Stomach (tissue), 9 donors: ENCODE measurements around the gene YPEL4. TPM values are rescaled to one million over a fixed set of nuclear protein-coding genes. Genes with fewer than 3 reads are reported as not detected.

ENCODE experiments used
- DNase-seq, 2 donors: peaks; one replicate each; pipeline versions ENCODE4 v3.0.0 to v3.0.0-alpha.2; 2013 to 2019
- H3K27ac ChIP-seq, 5 donors: fragments of 200-600 bp in 4 of 5; sonication (generic) in 4 of 5; one replicate each; pipeline ENCODE4 v1.5.1; 2013 to 2019; ENCODE audit warnings: mild to moderate bottlenecking in 1 of 5, moderate library complexity in 1 of 5
- H3K27me3 ChIP-seq, 3 donors: fragments of 200-600 bp; sonication (generic); one replicate each; pipeline ENCODE4 v1.5.1; 2017 to 2019; ENCODE audit warnings: mixed run types in 1 of 3
- H3K36me3 ChIP-seq, 4 donors: fragments of 200-600 bp; sonication (generic); 1 replicate in 3 of 4; 2 replicates in 1 of 4; pipeline ENCODE4 v1.5.1; 2016 to 2019
- H3K4me1 ChIP-seq, 4 donors: fragments of 200-600 bp; sonication (generic); one replicate each; pipeline ENCODE4 v1.5.1; 2016 to 2019
- H3K4me3 ChIP-seq, 4 donors: fragments of 200-600 bp; sonication (generic) in 3 of 4; one replicate each; pipeline ENCODE4 v1.5.1; 2016 to 2019; ENCODE audit warnings: mild to moderate bottlenecking in 1 of 4
- H3K9me3 ChIP-seq, 4 donors: fragments of 200-600 bp; sonication (generic); one replicate each; pipeline ENCODE4 v1.5.1; 2016 to 2019
- CTCF ChIP-seq, 7 experiments: fragments of 450-650 bp in 4 of 7; fragments of 200-600 bp in 3 of 7; sonication (generic) in 3 of 7; IDR thresholded peaks; one replicate each; pipeline ENCODE4 v1.5.1; 2016 to 2019; ENCODE audit warnings: antibody characterized with exemption in 7 of 7, control low read depth in 2 of 7, mild to moderate bottlenecking in 1 of 7
- EP300 ChIP-seq: sonication (generic); formaldehyde crosslinking; IDR thresholded peaks from one replicate; pipeline ENCODE4 v1.6.1; 2017; ENCODE audit warnings: antibody characterized with exemption
- POLR2A ChIP-seq, 4 donors: fragments of 450-650 bp; IDR thresholded peaks; one replicate each; pipeline ENCODE4 v1.6.1; 2016; ENCODE audit warnings: antibody characterized with exemption in 4 of 4, control low read depth in 2 of 4, mild to moderate bottlenecking in 1 of 4, moderate library complexity in 1 of 4
- POLR2AphosphoS5 ChIP-seq, 3 donors: sonication (generic); formaldehyde crosslinking; IDR thresholded peaks; one replicate each; pipeline ENCODE4 v1.6.1; 2016; ENCODE audit warnings: antibody characterized with exemption in 3 of 3
- WGBS, 5 donors: extraction: QIAGEN DNeasy Blood & Tissue Kit in 3 of 5; methylation state at CpG; one replicate each; pipeline versions ENCODE4 v1.1.5 to v1.1.7; 2013 to 2018; 5-methylcytosine and 5-hydroxymethylcytosine counted together
- intact Hi-C: fragments of 100-400 bp; cut with DNase I; formaldehyde crosslinking; loops from one replicate; pipeline ENCODE4 v1.15.1; 2023; ENCODE audit warnings: low total_unique reads
- polyA plus RNA-seq, 3 donors: library from polyadenylated mRNA; stranded (reverse); fragments of 200-250 nt; gene quantifications; one replicate each; pipeline ENCODE4 v1.2.3, GENCODE V29; 2013
- total RNA-seq, 5 donors: library from RNA; depleted of rRNA; stranded (reverse); fragments of >200 nt; gene quantifications; one replicate each; pipeline versions ENCODE4 v1.1.0 to v1.2.3, GENCODE V29; 2014 to 2016
- donor health status: healthy with polysubstance abuse.
- donor health status: Bipolar disorder and iron deficiency.
- donor health status: healthy.

YPEL4 gene
- total and polyA plus RNA-seq, 8 donors: 0.29 to 3.2 (median 0.68) TPM; not detected in 3

GRCh38 chr11:57659669-57660068 is 10.0 kb upstream of the YPEL4 start:
- H3K27ac ChIP-seq: no peak overlapping the region
- no peaks in the 10 kb centered on the region for H3K27me3 ChIP-seq
- intact Hi-C loops: no loop called here
- H3K4me3 ChIP-seq: no peak overlapping the region
- DNase-seq: no peak
- H3K4me1 ChIP-seq: peaks cover 11 to 41% (median 30%) of the 10 kb centered on the region in 4 donors
- no peaks in the 10 kb centered on the region for H3K9me3 ChIP-seq
- no peak for TF ChIP-seq POLR2A (IDR thresholded peaks at IDR 0.05)
- TF ChIP-seq POLR2AphosphoS5 (IDR thresholded peaks at IDR 0.05): no peak
- no peak for TF ChIP-seq CTCF (IDR thresholded peaks at IDR 0.05)
- TF ChIP-seq EP300: no peak
- WGBS, 5 donors: 90 to 98% (median 96%) methylated on average over 12 to 14 of the region's 14 CpGs
- H3K36me3 ChIP-seq: peaks cover 27 to 43% (median 42%) of the 10 kb centered on the region in 4 donors

GRCh38 chr11:57658023-57658361 is 8.3 kb upstream of the YPEL4 start:
- no peak for DNase-seq
- peak overlapping the region; percentile 29 to 93 (median 88) for H3K27ac ChIP-seq
- H3K4me1 ChIP-seq: peaks cover 11 to 41% (median 29%) of the 10 kb centered on the region in 4 donors
- H3K36me3 ChIP-seq: peaks cover 27 to 42% (median 39%) of the 10 kb centered on the region in 4 donors
- H3K9me3 ChIP-seq: no peaks in the 10 kb centered on the region
- peaks cover 0 to 11% (median 0%) of the 10 kb centered on the region in 3 donors for H3K27me3 ChIP-seq
- 0 to 1% (median 0%) methylated on average over 8 of the region's 8 CpGs for WGBS, 5 donors
- intact Hi-C loops: no loop called here
- no peak for TF ChIP-seq EP300
- no peak for TF ChIP-seq POLR2AphosphoS5 (IDR thresholded peaks at IDR 0.05)
- TF ChIP-seq CTCF (IDR thresholded peaks at IDR 0.05): no peak
- TF ChIP-seq POLR2A (IDR thresholded peaks at IDR 0.05): no peak
- peak overlapping the region; percentile 61 to 91 (median 66) for H3K4me3 ChIP-seq

GRCh38 chr11:57657194-57658022 is 7.7 kb upstream of the YPEL4 start, which contains the start of gene CLP1:
Gene CLP1 (plus strand): TSS chr11:57657762. CDS start chr11:57659477, 1,715 bp downstream.
- intact Hi-C loops: no loop called here
- Histone ChIP-seq H3K4me3 (peak within 1 kb of the TSS; percentile 61 to 91 (median 66)), H3K27ac (peak within 1 kb of the TSS; percentile 86 to 93 (median 89)), H3K36me3 (peaks cover 27 to 37% (median 34%) of the 10 kb centered on the region in 4 donors), H3K9me3 (no peaks in the 10 kb centered on the region), H3K27me3 (peaks cover 0 to 17% (median 0%) of the 10 kb centered on the region in 3 donors), H3K4me1 (peaks cover 11 to 44% (median 31%) of the 10 kb centered on the region in 4 donors)
- peak; percentile 99 to 100 for DNase-seq
- TF ChIP-seq POLR2AphosphoS5 (IDR thresholded peaks at IDR 0.05) (peak; percentile 77 to 96 (median 94)), EP300 (no peak), POLR2A (IDR thresholded peaks at IDR 0.05) (peak in 1 of 4 donors; percentile 30), CTCF (IDR thresholded peaks at IDR 0.05) (no peak)
- 0 to 2% (median 0%) methylated on average over 27 to 45 of the region's 45 CpGs for WGBS, 5 donors

GRCh38 chr11:57656885-57657193 is 7.1 kb upstream of the YPEL4 start:
- WGBS, 5 donors: 15 to 23% (median 19%) methylated on average over 5 of the region's 5 CpGs
- no peak for DNase-seq
- Histone ChIP-seq H3K27ac (peak overlapping the region; percentile 86 to 93 (median 89)), H3K4me3 (peak overlapping the region; percentile 61 to 91 (median 66)), H3K36me3 (peaks cover 21 to 31% (median 28%) of the 10 kb centered on the region in 4 donors), H3K27me3 (peaks cover 0 to 22% (median 0%) of the 10 kb centered on the region in 3 donors), H3K4me1 (peaks cover 11 to 45% (median 32%) of the 10 kb centered on the region in 4 donors), H3K9me3 (no peaks in the 10 kb centered on the region)
- TF ChIP-seq CTCF (IDR thresholded peaks at IDR 0.05): no peak
- intact Hi-C loops: no loop called here
